Ascending aorta (tissue), 2 donors: ENCODE data around the gene RNF220. TPM values are rescaled to one million over a fixed set of nuclear protein-coding genes. Genes with fewer than 3 reads are reported as not detected.

ENCODE experiments used
- DNase-seq, 2 donors: peaks; one replicate each; pipeline ENCODE4 v3.0.0-alpha.2; 2019; ENCODE audit warnings: low spot score in 2 of 2
- H3K27ac ChIP-seq, 2 donors: fragments of 200-600 bp; sonication (generic); one replicate each; pipeline ENCODE4 v1.5.1; 2016 to 2017; ENCODE audit warnings: mild to moderate bottlenecking in 1 of 2
- H3K27me3 ChIP-seq: fragments of 200-600 bp; sonication (generic); one replicate; pipeline ENCODE4 v1.5.1; 2017
- H3K36me3 ChIP-seq, 2 donors: fragments of 200-600 bp; sonication (generic); one replicate each; pipeline ENCODE4 v1.5.1; 2016
- H3K4me1 ChIP-seq, 2 donors: fragments of 200-600 bp; sonication (generic); one replicate each; pipeline ENCODE4 v1.5.1; 2016 to 2017; ENCODE audit warnings: mild to moderate bottlenecking in 1 of 2
- H3K4me3 ChIP-seq, 2 donors: fragments of 200-600 bp; sonication (generic); one replicate each; pipeline ENCODE4 v1.5.1; 2016 to 2017; ENCODE audit warnings: mild to moderate bottlenecking in 1 of 2
- H3K9me3 ChIP-seq, 2 donors: fragments of 200-600 bp; sonication (generic); one replicate each; pipeline ENCODE4 v1.5.1; 2016
- CTCF ChIP-seq, 3 experiments: fragments of 200-600 bp in 2 of 3; fragments of 450-650 bp in 1 of 3; sonication (generic) in 2 of 3; IDR thresholded peaks; one replicate each; pipeline ENCODE4 v1.5.1; 2016 to 2019; ENCODE audit warnings: antibody characterized with exemption in 3 of 3, mild to moderate bottlenecking in 1 of 3, moderate library complexity in 1 of 3
- intact Hi-C: fragments of 100-400 bp; cut with DNase I; formaldehyde crosslinking; loops from one replicate; pipeline ENCODE4 v1.15.1; 2023
- total RNA-seq: library from RNA; depleted of rRNA; stranded (reverse); fragments of >200 nt; gene quantifications from one replicate; pipeline ENCODE4 v1.1.0, GENCODE V29; 2016

Gene RNF220
- total RNA-seq, 1 donor from 2014 or later: 54.8 TPM

GRCh38 chr1:44377925-44378784, 26.9 kb upstream of the RNF220 start:
- intact Hi-C loops: loop anchor here (2.0 kb wide), 1 partner anchor 217 kb away; no protein-coding TSS in a partner anchor
- DNase-seq: no peak
- Histone ChIP-seq H3K4me3 (no peak overlapping the region), H3K36me3 (no peaks in the 10 kb centered on the region), H3K4me1 (no peaks in the 10 kb centered on the region), H3K27ac (no peak overlapping the region), H3K27me3 (no peaks in the 10 kb centered on the region), H3K9me3 (no peaks in the 10 kb centered on the region)
- TF ChIP-seq CTCF (IDR thresholded peaks at IDR 0.05): peak; percentile 41 to 59 (median 46)

- H3K36me3 ChIP-seq: no peaks in the 10 kb centered on the region
- no peak for DNase-seq
- H3K27me3 ChIP-seq: no peaks in the 10 kb centered on the region
- H3K9me3 ChIP-seq: no peaks in the 10 kb centered on the region
- no peak overlapping the region for H3K27ac ChIP-seq
- intact Hi-C loops: no loop called here
- H3K4me3 ChIP-seq: no peak overlapping the region
- H3K4me1 ChIP-seq: no peaks in the 10 kb centered on the region
- TF ChIP-seq CTCF (IDR thresholded peaks at IDR 0.05): no peak
These were observed 24.3 kb upstream of the RNF220 start for GRCh38 chr1:44380666-44381177.

- TF ChIP-seq CTCF (IDR thresholded peaks at IDR 0.05): no peak
- no peak for DNase-seq
- no peaks in the 10 kb centered on the region for H3K27me3 ChIP-seq
- H3K36me3 ChIP-seq: no peaks in the 10 kb centered on the region
- no peaks in the 10 kb centered on the region for H3K9me3 ChIP-seq
- no peak overlapping the region for H3K27ac ChIP-seq
- H3K4me3 ChIP-seq: no peak overlapping the region
- no peaks in the 10 kb centered on the region for H3K4me1 ChIP-seq
- intact Hi-C loops: no loop called here
These were observed 16.5 kb upstream of the RNF220 start for GRCh38 chr1:44388551-44388950.

GRCh38 chr1:44389437-44389836, 15.6 kb upstream of the RNF220 start:
- Histone ChIP-seq H3K36me3 (no peaks in the 10 kb centered on the region), H3K9me3 (no peaks in the 10 kb centered on the region), H3K4me1 (no peaks in the 10 kb centered on the region), H3K4me3 (no peak overlapping the region), H3K27me3 (no peaks in the 10 kb centered on the region), H3K27ac (no peak overlapping the region)
- DNase-seq: no peak
- intact Hi-C loops: no loop called here
- TF ChIP-seq CTCF (IDR thresholded peaks at IDR 0.05): no peak

- H3K4me3 ChIP-seq: no peak overlapping the region
- no peaks in the 10 kb centered on the region for H3K4me1 ChIP-seq
- no peaks in the 10 kb centered on the region for H3K9me3 ChIP-seq
- DNase-seq: no peak
- no peak overlapping the region for H3K27ac ChIP-seq
- H3K36me3 ChIP-seq: no peaks in the 10 kb centered on the region
- H3K27me3 ChIP-seq: no peaks in the 10 kb centered on the region
- intact Hi-C loops: no loop called here
- no peak for TF ChIP-seq CTCF (IDR thresholded peaks at IDR 0.05)
These were observed 14.8 kb upstream of the RNF220 start for GRCh38 chr1:44390277-44390676.
